GM10847 (cell line): Measurements from ENCODE around the gene SV2C.

Experiments used
- POLR2A ChIP-seq: IDR thresholded peaks from 2 replicates; pipeline ENCODE4 v1.6.1; 2011; ENCODE audit not compliant: insufficient read length; ENCODE audit errors: extremely low read depth

The SV2C gene

DNA sequence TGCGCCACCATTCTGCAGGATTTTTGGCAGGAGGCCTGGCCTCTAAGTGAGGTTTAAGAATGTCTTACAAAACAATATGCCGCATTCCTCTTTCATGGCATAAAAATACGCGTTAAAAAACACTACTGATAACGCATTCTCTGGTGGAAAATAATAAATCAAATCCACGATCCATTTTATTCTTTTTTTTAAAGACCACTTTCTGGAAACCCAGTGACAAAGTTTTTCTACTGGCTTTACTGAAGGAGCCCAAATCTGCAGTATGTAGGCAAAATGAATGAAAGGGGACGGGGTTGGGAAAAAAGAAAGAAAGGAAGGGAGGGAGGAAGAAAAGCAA, 2.0 kb downstream of the SV2C start:
- TF ChIP-seq POLR2A = no peak

DNA sequence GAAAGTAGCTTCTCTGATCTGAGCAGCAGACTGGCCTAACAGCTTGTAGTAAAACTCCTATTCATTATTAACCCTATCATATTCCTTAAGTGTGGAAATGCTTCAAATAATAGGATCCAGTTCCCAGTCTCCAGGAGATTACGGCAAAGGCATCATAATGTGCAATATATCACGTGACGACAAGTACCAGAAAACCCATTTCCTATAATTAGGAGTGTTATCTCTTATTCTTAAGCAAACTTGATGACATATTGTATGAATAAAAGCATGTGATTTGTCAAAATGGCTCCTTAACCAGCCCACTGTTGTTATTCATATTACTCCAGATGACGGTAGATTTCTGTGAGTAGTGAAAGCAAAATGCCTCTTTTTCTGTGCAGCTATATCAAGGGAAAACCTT, 2.9 kb downstream of the SV2C start:
- no peak for TF ChIP-seq POLR2A

DNA sequence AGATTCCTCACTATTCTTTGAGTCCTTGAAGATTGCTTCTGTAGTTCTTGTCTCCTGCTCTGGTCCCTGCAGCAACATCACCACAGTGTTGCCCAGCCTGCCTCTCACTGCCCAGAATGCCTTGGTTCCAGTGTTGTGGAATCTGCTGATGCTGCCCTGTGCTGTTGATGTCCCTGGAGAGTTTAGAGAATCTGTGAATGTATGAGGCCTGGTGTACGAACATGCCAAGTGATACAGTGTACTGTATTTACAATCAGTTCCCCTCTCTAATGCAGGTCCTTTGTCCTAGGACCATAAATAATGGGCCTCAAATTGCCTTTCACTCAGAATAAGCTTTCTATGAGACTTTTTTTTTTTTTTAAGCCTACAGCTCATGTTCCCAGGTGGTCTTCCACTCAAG, 8.2 kb downstream of the SV2C start:
- no peak for TF ChIP-seq POLR2A

DNA sequence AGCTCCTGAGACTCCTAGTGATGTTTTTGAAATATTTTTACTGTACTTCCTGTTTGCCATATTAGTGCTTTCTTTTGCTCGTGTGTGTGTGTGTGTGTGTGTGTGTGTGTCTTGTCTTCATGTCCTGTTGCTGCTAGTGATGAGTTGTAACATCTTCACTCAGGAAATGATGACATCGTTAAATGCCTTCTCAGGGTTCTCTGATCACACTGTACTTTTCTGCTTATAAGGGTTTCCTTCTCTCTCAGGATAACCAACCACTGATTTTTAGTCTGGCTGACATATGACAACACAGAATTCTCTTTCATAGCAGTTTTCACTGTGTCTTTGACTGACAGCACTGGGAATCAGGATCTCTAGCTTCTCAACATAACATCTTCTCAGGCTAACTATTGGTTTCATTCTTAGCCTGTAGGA, 16.1 kb downstream of the SV2C start:
- no peak for TF ChIP-seq POLR2A

DNA sequence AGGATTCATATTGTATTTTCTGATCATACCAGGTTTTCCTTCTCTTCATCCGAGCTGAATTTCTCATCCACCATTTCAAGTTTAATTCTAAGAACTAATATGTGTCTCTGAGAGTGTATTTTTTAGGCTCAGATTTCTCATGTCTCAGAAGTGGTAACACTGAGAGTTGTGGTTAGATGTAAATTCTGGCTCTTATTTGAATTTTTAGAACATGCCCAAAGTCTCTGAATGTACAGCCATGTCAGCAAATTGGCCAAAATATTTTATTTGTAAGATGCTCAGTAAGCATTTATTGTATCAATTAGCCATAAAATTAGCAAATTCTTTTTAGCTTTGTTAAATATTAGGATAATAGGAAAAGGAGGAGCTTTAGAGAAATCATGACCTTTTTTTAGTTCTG, 16.6 kb downstream of the SV2C start:
- TF ChIP-seq POLR2A = no peak

DNA sequence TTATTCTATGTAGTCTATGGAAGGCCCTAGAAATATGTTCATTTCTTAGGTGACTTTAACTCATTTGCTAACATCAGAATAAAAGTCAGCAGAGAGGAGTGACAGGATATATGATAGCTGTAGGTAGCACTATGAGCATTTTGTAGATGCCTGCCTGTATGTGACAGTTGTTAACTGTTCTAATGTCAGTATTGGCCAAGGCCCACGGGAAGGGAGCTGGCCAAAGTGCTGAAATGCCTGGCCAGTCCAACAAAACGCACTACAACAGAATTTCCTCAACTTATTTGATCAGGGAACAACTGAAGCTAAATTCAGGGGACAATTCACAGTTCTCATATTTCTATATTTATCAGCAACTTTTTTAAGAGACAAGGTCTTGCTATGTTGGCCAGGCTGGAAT, 20.8 kb downstream of the SV2C start:
- TF ChIP-seq POLR2A = no peak

DNA sequence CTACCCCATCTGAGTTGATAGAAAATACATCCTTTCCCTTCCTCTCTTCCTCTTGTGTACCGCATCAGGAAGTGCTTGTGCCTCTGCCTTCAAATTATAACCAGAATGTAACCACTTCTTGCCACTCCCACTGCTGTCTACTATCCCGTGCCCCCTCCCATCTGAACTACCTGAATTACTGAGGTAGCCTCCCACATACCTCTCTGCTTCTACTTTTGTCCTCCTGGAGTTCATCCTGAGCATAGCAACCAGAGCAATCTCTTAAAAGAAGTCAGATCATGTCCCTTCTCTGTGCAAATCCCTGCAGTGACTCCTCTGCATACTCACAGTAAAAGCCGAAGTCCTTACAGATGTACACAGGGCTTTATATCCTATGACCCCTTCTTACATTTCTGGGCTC, 23.0 kb downstream of the SV2C start:
- no peak for TF ChIP-seq POLR2A

DNA sequence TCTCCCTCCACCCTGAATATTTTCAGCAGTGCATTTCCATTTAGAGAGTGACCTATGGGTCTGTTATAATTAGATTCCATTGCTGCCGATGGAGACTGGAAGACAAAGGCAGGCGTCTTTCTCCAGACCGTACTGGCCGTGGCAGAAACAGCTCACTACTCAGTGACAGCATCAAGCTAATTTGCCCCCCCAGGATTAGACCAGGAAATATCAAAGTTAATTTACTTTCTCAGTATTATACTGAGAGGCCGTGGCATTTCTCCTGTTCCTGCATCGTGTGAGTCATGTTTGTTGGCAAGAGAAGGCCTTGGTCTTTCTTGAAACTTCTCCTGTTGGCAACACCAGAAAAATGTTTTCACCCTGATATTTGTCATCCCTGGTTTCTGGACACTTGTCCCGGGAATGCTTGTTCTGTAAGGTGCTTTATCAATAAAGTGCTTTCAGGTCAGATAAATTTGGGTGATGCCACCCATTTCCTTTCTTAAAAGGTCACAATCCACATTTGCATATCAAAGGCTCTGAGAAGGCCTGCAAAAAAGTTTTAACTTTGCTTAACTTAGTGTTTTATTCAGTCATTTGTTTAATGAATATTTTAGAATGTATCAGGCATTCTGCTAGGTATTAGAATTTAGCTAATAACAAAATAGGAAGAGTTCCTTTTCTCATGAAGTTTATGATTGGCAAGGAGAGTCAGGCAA, 28.4 kb downstream of the SV2C start:
- no peak for TF ChIP-seq POLR2A

DNA sequence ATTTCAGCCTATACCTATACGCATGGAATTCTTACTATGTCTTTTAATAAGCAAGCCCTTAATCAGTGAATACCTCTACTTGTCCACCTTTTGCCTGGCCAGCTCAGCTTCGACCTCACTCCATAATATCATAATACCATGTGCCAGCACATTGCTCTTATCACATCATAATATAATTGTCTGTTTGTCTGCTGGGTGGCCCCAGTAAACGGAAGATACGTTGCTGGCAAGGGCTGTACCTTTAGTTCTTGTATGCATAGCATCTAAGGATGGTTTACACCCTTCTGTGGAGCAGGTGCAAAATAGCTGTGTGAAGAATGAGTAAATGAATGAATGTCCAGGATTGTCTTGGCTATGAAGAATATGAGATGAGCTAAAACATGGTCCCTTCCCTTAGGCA, 29.9 kb downstream of the SV2C start:
- TF ChIP-seq POLR2A = no peak

DNA sequence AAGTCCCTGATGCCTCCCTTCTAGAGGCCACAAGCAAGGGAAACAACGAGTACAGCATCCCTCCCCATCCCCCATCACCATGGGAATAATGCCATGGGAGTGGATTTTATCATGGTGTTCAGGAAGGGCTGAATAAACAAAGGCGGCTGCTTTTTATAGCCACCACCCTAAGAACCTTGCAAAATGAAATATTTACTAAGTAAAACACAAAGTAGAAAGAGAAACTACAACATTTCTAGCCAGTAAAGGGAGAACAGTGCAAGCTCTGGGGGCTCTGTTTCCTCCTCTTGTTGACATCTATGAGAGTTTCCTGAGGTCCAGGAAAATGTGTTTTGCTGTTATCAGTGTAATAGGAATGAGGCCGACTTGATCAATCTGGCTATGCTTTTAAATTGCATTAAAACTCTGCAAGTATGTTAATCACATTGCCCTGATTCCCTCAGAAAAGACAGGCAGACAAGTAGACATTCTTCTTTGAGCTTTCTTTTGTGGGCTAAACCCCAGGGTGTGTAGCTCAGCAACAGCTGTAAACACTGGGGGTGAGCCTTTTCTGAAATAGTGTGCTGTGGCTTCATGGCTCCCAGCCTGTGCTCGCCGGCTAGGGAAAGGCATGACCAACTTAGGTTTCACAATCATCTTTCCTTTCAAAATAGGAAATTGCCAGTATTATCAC, 31.1 kb downstream of the SV2C start:
- TF ChIP-seq POLR2A = no peak

DNA sequence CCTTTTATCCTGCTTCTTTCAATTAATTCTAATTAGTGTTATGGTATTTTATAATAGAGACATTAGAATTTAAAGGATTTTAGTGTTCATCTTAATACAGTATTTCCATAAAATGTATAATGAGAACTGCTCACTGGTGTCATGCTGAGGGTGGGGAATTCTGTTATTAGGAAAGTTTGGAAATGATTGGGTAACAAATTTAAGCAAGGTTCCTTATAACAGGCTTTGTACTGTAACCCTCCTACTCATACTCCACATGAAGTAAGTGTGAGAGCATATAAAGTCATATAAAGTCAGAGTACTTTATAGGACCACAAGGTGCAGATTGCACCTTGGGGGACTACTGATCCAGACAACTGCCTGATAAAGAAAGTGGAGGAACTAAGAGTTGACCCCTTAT, 42.2 kb downstream of the SV2C start:
- no peak for TF ChIP-seq POLR2A

DNA sequence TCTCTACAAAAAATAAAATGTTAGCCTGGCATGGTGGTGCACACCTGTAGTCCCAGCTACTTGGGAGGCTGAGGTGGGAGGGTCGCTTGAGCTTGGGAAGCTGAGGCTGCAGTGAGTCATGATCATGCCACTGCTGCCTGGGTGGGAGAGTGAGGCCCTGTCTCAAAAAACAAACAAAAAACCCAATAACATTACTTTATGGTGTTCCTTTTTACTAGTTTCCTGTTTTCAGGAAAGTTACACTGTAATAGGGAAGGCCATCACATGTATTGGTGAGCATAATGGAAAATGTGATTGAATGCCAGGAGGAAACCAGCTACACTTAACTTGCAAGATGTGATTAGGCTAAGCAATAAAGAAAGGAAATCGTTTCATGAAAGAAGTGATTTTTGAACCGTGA, 42.7 kb downstream of the SV2C start:
- no peak for TF ChIP-seq POLR2A

DNA sequence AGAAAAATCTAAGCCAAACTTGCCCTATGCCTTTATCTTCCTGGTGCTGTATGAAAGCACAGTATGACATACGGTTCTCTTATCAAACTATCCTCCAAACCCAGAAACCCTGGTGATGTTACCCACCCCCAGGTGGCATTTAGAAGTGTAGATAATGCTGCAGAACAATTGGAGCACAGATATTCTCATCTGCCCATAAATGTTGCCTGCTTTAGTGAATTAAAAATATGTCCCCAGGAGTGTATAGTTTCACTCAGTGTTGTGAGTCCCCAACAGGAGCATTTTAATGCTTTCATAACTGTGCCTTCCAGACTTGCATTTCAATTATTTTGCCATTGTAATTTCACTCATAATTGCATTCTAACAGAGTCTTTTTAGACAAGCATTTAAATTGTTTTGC, 50.8 kb downstream of the SV2C start:
- TF ChIP-seq POLR2A = no peak

DNA sequence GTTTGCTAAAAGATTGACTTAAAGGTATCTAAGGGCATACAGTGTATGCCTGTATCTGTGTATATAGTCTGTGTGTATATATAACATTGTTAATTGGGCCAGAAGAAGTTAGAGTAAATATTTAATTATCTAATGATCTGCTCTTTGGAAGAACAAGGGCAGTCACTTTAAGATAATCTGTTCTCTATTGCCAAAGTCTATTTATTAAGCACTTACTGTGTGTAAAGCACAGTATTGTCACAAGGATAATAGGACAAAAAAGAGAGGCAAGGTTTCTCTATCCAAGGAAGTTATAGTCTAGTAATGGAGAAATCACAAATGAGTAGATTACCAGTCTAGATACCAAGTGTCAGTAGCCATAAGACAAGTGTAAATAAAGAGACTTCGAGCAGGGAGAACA, 51.5 kb downstream of the SV2C start:
- TF ChIP-seq POLR2A = no peak

DNA sequence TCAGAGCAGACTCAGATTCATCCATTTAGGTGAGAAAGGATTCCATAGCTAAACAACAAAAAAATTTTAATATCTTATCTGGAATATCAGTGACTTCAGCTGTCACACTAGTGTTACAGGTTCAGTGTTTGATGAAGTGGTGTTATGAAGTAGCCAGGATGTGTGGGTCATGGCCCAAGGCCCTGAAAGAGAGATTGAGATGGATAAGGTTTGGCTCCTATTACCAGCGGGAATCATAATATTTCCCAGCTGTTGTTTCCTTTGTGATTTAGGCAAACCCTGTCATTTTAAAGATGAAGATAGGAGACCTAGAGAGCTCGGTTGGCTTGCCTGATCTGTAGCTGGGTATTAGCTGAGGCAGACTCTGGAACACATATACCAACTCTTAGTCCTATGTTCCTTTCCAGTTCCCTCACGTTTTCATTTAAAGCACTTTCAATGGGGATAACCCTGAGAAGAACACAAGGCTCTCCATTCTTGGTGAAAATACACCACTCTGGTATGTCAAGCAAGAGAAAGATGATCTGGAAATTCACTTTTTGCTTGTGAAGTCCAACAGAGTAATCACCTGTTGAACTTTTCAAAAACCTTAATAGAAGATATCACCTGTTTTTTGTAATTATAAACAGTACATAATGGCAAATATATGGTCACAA, 54.8 kb downstream of the SV2C start:
- no peak for TF ChIP-seq POLR2A

DNA sequence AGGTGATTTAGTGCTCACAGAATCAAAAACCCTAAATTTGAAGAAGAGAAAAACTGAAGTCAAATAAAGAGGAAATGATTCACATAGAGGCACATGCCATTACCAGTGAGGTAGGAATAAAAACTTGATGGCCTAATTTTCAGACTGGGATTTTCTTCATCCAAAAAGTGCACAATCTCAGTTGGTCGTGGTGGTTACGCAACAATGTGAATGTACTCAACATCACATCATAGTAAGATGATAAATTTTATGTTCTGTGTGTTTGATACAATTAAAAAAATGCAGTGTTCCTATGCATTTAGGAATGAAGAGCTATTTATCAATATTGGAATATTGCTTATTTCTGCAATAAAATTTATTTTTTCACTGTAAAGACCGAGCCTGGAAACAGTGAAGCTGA, 60.7 kb downstream of the SV2C start:
- no peak for TF ChIP-seq POLR2A

DNA sequence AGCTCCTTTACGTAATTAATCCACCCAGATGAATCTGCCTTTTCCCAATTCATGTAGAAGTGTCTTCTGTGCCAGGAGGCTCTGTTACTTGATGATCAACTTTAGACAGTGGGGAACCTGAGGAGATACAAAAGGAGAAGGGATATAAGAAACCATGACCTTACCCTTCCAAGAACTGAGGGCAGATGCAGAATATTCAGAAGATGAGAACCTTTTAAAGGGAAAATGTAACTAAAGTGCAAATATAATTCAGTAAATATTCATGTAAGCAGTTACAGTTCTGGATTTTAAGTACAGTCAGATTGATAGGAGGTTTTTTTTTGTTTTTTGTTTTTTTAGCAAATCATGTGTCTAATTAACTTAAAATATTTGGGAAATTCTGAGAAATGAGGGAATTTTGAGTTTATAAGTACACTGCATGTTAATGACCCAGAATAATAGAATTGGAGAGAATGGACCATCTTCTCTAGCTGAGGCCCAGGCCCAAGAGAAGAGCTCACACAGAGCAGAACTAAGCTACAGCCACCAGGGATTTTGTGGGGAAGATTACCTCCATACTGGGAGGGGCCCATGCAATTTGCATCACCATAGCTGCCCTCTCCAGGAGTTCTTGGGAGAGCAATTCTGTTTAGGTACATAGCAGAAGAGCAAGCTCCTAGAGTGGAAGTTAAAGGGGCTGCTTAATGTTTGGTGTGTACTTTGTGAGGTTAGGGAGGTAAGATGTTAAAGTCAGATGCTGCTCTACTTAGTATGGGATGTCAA, 61.5 kb downstream of the SV2C start:
- no peak for TF ChIP-seq POLR2A

DNA sequence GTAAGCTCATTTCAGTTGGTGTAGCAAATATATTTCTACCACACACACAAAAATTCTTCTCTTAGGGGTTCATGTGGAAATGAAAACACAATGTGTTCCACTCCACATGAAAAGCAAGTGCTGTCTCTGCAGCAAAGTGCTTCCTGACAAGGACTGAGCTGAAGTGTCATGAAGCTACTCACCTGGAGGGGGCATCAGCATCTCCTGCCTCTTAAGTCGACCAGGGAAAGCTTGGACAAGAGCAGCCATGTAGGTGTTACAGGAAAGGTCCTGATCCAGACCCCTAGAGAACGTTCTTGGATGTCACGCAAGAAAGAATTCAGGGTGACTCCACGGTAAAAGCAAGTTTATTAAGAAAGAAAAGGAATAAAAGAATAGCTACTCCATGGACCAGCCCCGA, 62.8 kb downstream of the SV2C start:
- TF ChIP-seq POLR2A = no peak
